ENCODE results near the gene POLG.

Gene POLG

DNA sequence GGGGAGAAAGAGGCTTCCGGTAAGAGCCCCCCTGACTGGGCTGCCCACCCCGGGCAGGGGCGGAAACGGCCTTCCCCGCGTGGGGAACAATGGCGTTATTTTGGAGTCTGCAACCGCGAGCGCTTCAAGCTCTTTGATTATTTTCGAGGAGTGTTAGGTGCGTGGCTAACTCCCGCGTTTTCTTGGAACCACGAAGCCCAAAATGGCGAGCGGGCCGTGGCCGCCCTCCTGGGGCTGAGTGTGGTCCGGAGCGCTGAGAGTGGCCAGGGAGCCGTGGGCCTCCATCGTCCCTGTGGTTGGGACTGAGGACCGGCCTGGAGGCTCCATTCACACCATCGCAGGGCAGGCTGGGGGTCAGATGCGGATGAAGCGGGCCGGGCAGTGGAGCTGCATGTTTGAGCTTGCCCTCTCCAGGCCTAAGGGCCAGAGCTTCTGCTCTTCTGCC, 44.6 kb upstream of the POLG start:
- no peak overlapping the region for H3K4me3 ChIP-seq (ENCODE audit: low read depth, low read length)
- TF ChIP-seq, protein P1, sequence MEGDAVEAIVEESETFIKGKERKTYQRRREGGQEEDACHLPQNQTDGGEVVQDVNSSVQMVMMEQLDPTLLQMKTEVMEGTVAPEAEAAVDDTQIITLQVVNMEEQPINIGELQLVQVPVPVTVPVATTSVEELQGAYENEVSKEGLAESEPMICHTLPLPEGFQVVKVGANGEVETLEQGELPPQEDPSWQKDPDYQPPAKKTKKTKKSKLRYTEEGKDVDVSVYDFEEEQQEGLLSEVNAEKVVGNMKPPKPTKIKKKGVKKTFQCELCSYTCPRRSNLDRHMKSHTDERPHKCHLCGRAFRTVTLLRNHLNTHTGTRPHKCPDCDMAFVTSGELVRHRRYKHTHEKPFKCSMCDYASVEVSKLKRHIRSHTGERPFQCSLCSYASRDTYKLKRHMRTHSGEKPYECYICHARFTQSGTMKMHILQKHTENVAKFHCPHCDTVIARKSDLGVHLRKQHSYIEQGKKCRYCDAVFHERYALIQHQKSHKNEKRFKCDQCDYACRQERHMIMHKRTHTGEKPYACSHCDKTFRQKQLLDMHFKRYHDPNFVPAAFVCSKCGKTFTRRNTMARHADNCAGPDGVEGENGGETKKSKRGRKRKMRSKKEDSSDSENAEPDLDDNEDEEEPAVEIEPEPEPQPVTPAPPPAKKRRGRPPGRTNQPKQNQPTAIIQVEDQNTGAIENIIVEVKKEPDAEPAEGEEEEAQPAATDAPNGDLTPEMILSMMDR (IDR thresholded peaks at IDR 0.05; ENCODE audit: borderline replicate concordance, insufficient read depth, low read depth, low read length) = no peak

DNA sequence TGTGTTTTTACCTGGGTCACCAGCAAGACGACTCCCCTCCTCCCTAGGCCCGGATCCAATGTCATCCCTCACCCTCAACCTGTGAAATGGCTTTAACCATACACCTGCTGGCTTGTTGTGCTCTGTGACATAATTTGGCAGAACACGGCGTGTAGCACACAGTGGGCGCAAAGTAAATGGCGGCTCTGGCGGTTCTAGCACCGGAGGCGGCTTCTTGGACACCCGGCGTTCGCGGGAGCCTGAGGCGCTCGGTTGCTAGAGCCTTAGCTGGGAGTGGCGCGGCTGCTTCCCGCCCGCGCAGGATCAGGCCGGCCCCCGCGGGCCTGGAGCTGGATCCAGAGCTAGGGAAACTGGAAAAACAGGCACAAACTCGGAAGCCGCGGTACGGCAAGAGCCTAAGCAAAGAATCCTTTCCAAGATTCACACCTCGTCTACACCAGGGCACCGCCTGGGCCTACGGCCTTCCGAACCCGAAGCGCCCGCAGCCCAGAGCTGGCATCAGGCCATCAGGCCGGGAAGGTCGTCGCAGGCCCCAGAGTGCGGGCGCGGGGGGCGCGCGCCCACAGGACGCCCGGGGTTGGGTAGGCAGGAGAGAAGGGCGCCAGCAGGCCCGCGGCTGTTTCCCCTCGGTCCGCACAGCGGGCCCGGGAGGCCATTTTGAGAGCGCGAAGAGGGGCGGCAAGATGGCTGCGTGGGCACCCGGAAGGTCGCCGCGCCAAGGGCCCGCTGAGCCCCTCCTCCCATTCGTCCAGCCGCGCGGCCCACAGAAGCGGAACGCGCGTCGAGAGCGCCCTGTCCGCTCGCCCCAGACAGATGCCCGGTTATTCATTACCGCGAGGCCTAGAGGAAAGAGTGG, 43.9 kb upstream of the POLG start:
- TF ChIP-seq, protein P1 (IDR thresholded peaks at IDR 0.05; ENCODE audit: borderline replicate concordance, insufficient read depth, low read depth, low read length) = no peak
- H3K4me3 ChIP-seq (ENCODE audit: low read depth, low read length) = no peak overlapping the region

DNA sequence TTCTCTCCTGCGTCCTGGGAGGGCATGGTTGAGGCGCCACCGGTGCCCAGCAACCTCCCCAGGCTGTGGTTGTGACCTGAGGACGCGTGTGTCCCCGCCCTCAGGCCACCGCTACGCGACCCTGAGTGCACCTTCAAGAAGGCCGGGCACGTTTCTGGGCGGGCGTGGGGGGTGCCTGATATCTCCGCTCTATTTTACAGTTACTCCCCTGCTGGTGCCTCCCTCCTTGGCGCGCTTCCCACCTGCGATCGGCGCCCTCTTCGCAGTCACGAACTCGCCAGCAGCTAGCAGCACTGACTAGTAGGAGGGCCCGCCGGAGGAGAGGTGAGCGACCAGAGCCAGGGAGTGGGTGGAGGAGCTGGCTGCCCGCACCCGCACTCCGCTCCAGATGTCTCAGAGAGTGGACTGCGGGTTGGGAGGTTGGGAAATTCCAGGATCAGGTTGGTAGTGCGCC, 43.2 kb upstream of the POLG start:
- H3K4me3 ChIP-seq (ENCODE audit: low read depth, low read length) = no peak overlapping the region
- TF ChIP-seq, protein P1 (IDR thresholded peaks at IDR 0.05; ENCODE audit: borderline replicate concordance, insufficient read depth, low read depth, low read length) = no peak

DNA sequence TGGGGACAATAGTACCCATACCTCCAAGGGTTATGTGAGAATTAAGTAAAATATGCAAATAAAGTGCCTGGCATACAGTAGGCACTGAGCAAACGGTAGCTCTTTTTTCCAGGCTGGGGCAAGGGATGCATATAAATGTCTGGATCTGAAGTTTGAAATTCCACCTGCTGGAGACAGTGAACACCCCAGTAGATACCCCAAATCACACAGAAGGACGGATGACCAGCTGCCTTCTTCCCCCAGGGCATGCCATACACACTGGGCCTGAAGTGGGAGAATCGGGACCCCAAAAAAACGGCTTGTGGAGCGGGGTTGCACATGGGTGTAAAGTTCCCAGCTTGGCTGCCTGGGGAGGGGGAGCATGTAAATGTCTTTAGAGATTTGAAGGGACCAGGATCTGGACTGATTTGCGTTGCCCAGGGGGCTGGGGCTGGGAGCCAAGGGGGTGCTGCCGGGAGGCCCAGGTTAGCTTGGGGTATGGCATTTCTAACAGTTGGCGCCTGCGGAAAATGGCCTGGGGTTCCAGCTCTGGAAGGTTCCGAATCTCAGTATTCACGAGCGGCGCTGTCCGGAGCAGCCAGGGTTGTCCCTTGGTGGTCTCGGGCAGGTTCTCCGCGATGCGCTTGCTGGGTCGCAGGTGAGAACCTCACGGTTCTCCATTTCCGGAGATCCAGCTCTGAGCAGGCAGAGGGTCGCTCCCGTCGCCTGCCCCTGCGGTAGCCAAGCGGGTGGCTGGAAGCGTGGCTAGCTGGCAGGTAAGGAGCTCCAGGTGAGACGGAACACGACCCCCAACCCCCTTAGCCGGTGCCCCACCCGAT, 42.6 kb upstream of the POLG start:
- no peak overlapping the region for H3K4me3 ChIP-seq (ENCODE audit: low read depth, low read length)
- TF ChIP-seq, protein P1 (IDR thresholded peaks at IDR 0.05; ENCODE audit: borderline replicate concordance, insufficient read depth, low read depth, low read length) = no peak

- TF ChIP-seq, protein P1 (IDR thresholded peaks at IDR 0.05; ENCODE audit: borderline replicate concordance, insufficient read depth, low read depth, low read length) = no peak
- no peak overlapping the region for H3K4me3 ChIP-seq (ENCODE audit: low read depth, low read length)
Observed at GRCh38 chr15:89376388-89376787, 41.8 kb upstream of the POLG start.

- H3K4me3 ChIP-seq (ENCODE audit: low read depth, low read length) = no peak overlapping the region
- TF ChIP-seq, protein P1 (IDR thresholded peaks at IDR 0.05; ENCODE audit: borderline replicate concordance, insufficient read depth, low read depth, low read length) = no peak
Observed at GRCh38 chr15:89375093-89376005, 40.7 kb upstream of the POLG start.

Measured in GM12875 (cell line).